Activated naive CD4-positive, alpha-beta T cell treated with Interleukin-2 at 50 U/mL for 16 hours (primary cell): ENCODE measurements around the gene NRXN3.
"Not testable (repeated sequence)": the region's sequence is repeated elsewhere in the genome, so short reads cannot be mapped to it uniquely, and the experiment has no call there.

Source experiments
- DNase-seq: peaks from one replicate; pipeline ENCODE4 v3.0.0-alpha.2; 2020

Gene NRXN3

GRCh38 chr14:79732911-79733655, 1562.9 kb downstream of the NRXN3 start:
- no peak for DNase-seq

GRCh38 chr14:79734151-79734550, 1564.0 kb downstream of the NRXN3 start:
- no peak for DNase-seq

- DNase-seq = no peak
Measured at GRCh38 chr14:79734656-79735055, 1564.5 kb downstream of the NRXN3 start.

GRCh38 chr14:79735121-79735520, 1564.9 kb downstream of the NRXN3 start:
- no peak for DNase-seq

- DNase-seq = no peak
Measured at GRCh38 chr14:79740066-79740601, 1570.0 kb downstream of the NRXN3 start.

- no peak for DNase-seq
Measured at GRCh38 chr14:79742142-79742541, 1572.0 kb downstream of the NRXN3 start.

- no peak for DNase-seq
Measured at GRCh38 chr14:79745046-79745445, 1574.9 kb downstream of the NRXN3 start.

GRCh38 chr14:79749065-79749464, 1578.9 kb downstream of the NRXN3 start:
- DNase-seq = no peak

- DNase-seq = no peak
Measured at GRCh38 chr14:79758985-79759384, 1588.8 kb downstream of the NRXN3 start.

- no peak for DNase-seq
Measured at GRCh38 chr14:79764323-79764722, 1594.2 kb downstream of the NRXN3 start.

- DNase-seq = no peak
Measured at GRCh38 chr14:79766511-79766910, 1596.3 kb downstream of the NRXN3 start.

- no peak for DNase-seq
Measured at GRCh38 chr14:79767251-79767650, 1597.1 kb downstream of the NRXN3 start.

GRCh38 chr14:79767721-79768120, 1597.5 kb downstream of the NRXN3 start:
- DNase-seq = not testable (repeated sequence)

- no peak for DNase-seq
Measured at GRCh38 chr14:79781882-79782281, 1611.7 kb downstream of the NRXN3 start.

- no peak for DNase-seq
Measured at GRCh38 chr14:79783041-79783440, 1612.9 kb downstream of the NRXN3 start.

- no peak for DNase-seq
Measured at GRCh38 chr14:79786522-79786921, 1616.3 kb downstream of the NRXN3 start.

- no peak for DNase-seq
Measured at GRCh38 chr14:79788346-79788745, 1618.2 kb downstream of the NRXN3 start.

- DNase-seq = no peak
Measured at GRCh38 chr14:79791055-79791732, 1621.0 kb downstream of the NRXN3 start.

GRCh38 chr14:79802093-79802492, 1631.9 kb downstream of the NRXN3 start:
- DNase-seq = no peak

- no peak for DNase-seq
Measured at GRCh38 chr14:79805636-79806035, 1635.5 kb downstream of the NRXN3 start.

GRCh38 chr14:79809849-79810612, 1639.9 kb downstream of the NRXN3 start:
- no peak for DNase-seq

- no peak for DNase-seq
Measured at GRCh38 chr14:79820866-79821535, 1650.8 kb downstream of the NRXN3 start.

- DNase-seq = no peak
Measured at GRCh38 chr14:79822034-79822433, 1651.9 kb downstream of the NRXN3 start.
